HL-60 (cell line): ENCODE results near the gene ELL2.

ENCODE experiments used
- DNase-seq, 2 experiments: peaks; one replicate each; pipeline ENCODE4 v3.0.0-alpha.2; 2010 to 2020; ENCODE audit warnings: low read depth in 1 of 2, low spot score in 1 of 2
- H3K27ac ChIP-seq: fragments of 250-450 bp; sonication (Bioruptor Pico); replicated peaks from 2 replicates; pipeline ENCODE4 v1.5.1; 2020; ENCODE audit warnings: mild to moderate bottlenecking, moderate library complexity
- H3K27me3 ChIP-seq: fragments of 250-450 bp; sonication (Bioruptor Pico); 2 replicates; pipeline ENCODE4 v1.5.1; 2021; ENCODE audit warnings: mild to moderate bottlenecking, moderate library complexity; ENCODE audit not compliant: insufficient read depth, poor library complexity, severe bottlenecking
- H3K4me3 ChIP-seq: replicated peaks from 2 replicates; pipeline ENCODE4 v1.5.1; 2011; ENCODE audit warnings: mild to moderate bottlenecking, control low read depth, low read length; ENCODE audit not compliant: insufficient read depth
- CTCF ChIP-seq: IDR thresholded peaks from one replicate; pipeline ENCODE4 v1.5.1; 2011; ENCODE audit warnings: low read length, control low read depth, inconsistent platforms; ENCODE audit not compliant: insufficient read depth
- GABPA ChIP-seq: IDR thresholded peaks from 2 replicates; pipeline ENCODE4 v1.6.1; 2012; ENCODE audit warnings: low read depth
- POLR2AphosphoS5 ChIP-seq: IDR thresholded peaks from 2 replicates; pipeline ENCODE4 v1.6.1; 2012; ENCODE audit warnings: low read depth
- REST ChIP-seq: IDR thresholded peaks from 2 replicates; pipeline ENCODE4 v1.6.1; 2012; ENCODE audit warnings: low read depth; ENCODE audit not compliant: insufficient replicate concordance
- SPI1 ChIP-seq: IDR thresholded peaks from 2 replicates; pipeline ENCODE4 v1.6.1; 2012; ENCODE audit warnings: low read depth, mild to moderate bottlenecking, borderline replicate concordance

ELL2 gene

GRCh38 chr5:95858023-95858461 lies 103.6 kb downstream of the ELL2 start:
- H3K4me3 ChIP-seq = no peak overlapping the region
- no peak for DNase-seq
- no peak for TF ChIP-seq REST
- no peak for TF ChIP-seq SPI1
- TF ChIP-seq POLR2AphosphoS5 = no peak
- TF ChIP-seq GABPA = no peak
- no peak for TF ChIP-seq CTCF
- H3K27ac ChIP-seq = no peak overlapping the region
- no peaks in the 10 kb centered on the region for H3K27me3 ChIP-seq

GRCh38 chr5:95857185-95857945 lies 104.3 kb downstream of the ELL2 start:
- DNase-seq = no peak
- no peak for TF ChIP-seq SPI1
- TF ChIP-seq REST = no peak
- no peak for TF ChIP-seq GABPA
- no peak for TF ChIP-seq CTCF
- TF ChIP-seq POLR2AphosphoS5 = no peak
- Histone ChIP-seq H3K27me3 (no peaks in the 10 kb centered on the region), H3K27ac (no peak overlapping the region), H3K4me3 (no peak overlapping the region)

- H3K27ac ChIP-seq = no peak overlapping the region
- DNase-seq = no peak
- TF ChIP-seq REST (no peak), CTCF (no peak), POLR2AphosphoS5 (no peak), GABPA (no peak), SPI1 (no peak)
- no peaks in the 10 kb centered on the region for H3K27me3 ChIP-seq
- H3K4me3 ChIP-seq = no peak overlapping the region
Measured at GRCh38 chr5:95856501-95856981, 105.1 kb downstream of the ELL2 start.
